Activated CD8-positive, alpha-beta memory T cell treated with anti-CD3 and anti-CD28 coated beads, Interleukin-2, amount 50 U/mL, for 48 hours (primary cell): ENCODE results near the gene TSPAN14.

Source experiments
- DNase-seq: peaks from one replicate; pipeline ENCODE4 v3.0.0-alpha.2; 2020

Gene TSPAN14

DNA sequence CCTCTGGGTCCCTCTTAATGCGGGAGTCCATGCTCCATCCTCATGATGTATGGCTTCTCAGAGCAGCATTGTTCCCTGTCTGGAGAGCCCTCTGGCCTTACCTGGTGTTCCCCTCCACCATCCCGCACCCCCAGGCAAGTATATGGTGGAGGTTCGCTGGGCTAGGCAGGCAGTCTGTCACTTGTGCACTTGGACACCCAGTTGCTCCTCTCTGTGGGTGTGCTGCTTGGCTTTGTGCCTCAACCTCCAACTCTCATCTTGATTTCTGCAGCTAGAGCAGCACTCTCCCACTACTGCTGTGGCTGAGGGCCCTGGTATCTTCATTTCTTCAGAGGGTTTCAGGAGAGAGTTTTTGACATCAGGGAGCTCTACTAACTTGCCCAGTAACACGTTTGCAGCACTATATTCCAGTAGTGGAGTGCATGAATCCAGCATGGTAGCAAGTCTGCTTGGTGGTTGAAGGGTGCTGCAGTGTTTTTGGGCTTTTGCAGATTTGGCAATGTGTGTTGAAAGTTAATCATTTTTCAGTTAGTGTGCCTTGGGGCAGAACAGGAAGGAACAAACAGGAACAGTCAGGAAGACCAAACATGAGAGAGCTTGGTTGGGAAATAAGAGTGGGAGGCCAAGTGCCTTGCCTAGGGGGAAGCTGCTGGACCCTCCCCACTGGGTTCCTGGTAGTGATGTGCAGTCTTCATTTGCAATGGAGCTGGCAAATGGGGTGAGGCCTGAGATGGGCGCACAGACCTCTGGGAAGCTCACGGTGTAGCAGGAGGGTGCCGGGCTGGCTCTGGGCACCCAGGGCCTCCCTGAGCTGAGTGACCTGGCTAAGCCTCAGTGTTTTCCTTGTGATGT lies 37.4 kb downstream of the TSPAN14 start:
- DNase-seq: peak; percentile 48

DNA sequence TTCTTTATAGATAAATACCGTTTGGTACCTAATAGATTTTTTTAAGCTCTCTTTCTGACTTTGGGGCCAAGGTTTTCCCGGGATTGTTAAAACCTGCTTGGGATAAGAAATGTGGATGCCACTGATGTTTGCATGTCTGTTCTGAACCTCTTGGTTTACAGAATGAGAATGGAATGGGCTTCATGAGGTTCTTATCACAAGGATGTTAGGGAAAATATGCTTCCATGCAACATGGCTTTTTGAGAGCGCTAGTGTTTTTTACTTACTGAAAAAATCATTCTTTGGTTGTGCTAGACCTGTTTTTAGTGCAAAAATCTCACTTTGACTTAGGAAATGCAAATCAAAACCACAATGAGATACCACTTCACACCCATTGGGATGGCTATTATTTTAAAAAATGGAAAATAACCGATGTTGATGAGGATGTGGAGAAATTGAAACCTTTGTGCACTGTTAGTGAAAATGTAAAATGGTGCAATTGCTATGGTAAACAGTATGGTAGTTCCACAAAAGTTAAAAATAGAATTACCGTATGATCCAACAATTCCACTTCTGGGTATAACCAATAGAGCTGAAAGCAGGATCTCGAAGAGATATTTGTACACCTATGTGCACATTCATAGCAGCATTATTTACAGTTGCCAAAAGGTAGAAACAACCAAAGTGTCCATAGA lies 38.9 kb downstream of the TSPAN14 start:
- DNase-seq: no peak

DNA sequence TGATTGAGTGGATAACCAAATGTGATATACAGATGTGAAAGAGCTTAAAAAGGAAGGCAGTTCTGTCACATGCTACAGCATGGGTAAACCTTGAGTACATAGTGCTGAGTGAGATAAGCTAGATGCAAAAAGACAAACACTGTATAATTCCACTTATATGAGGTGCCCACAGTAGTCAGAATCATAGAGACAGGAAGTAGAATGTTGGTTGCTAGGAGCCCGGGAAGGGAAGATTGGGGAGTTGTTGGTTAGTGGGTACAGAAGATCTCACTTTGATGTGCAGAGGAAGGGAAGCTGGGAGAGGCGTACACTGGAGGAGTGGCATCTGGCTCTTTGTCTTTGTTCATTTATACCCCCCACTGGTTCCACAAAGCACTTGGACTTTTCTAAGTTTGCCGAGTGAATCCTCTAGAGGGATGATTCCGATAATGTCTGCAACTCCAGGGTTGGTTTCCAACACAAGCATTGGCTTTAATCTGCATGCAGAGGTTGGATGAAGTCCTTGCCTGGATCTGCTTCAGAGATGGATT lies 39.5 kb downstream of the TSPAN14 start:
- peak; percentile 36 for DNase-seq

DNA sequence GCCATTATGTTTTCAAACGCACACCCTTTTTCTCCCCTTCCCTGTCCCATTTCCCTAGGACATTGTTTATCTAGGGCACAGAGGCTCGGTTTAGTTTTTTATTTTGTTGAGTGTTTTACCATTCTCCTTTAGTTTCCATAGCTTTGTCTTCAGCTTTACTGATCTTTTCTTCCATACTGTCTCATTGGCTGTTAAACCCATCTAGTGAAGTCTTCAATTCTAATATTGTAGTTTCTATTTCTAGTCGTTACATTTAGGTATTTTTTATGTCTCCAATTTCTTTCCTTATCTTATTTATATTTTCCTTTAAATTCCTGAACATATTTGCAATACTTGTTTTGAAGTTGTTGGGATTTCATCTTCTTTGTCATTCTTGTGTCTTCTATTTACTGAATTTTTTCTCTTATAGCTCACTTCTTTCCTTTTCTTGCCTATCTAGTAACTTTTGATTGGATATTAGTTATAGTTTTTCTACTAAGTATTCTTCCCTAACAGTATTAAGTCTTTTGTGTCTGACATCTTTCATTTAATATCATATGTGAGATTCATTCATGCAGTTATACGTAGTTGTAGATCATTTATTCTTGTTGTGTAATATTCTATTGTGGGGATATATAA lies 42.6 kb downstream of the TSPAN14 start:
- DNase-seq: no peak

DNA sequence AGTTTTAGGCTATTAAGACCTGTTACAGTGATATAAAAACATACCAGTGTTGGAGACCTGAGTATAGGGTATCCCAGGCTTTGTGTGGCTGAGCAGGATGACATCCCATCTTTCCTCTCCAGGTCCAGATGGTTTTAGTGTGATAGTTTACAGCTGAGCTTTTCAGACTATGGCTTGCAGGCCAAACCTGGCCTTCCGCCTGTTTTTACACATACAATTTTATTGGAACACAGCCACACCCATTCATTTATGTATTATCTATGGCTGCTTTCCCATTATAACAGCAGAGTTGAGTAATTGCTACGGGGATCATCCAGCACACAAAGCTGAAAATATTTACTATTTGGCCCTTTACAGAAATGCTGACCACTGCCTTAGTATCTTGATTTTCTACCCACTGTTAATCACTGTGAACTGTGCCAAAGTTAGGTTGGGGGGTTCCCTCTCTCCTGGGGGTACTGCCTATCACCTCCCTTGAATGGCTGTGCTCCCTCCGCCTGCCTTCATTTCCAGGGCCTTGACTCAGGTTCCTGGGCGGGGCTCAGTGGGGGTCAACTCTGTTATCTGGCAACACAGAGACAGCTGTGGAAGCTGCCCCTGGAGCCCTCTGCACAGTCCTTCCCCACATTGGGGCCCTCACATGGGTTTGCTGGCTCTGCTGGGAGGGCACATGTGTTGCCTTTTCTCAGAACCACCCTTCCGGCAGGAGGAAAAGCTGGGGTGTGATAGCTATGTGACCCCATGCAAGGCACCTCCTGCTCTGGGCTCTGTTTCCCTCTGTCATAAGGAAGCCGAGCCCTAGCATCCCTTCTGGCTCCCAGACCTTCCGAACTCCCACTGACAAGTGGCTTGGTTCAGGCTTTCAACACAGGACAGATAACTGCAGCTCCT lies 43.3 kb downstream of the TSPAN14 start:
- peak; percentile 56 for DNase-seq

DNA sequence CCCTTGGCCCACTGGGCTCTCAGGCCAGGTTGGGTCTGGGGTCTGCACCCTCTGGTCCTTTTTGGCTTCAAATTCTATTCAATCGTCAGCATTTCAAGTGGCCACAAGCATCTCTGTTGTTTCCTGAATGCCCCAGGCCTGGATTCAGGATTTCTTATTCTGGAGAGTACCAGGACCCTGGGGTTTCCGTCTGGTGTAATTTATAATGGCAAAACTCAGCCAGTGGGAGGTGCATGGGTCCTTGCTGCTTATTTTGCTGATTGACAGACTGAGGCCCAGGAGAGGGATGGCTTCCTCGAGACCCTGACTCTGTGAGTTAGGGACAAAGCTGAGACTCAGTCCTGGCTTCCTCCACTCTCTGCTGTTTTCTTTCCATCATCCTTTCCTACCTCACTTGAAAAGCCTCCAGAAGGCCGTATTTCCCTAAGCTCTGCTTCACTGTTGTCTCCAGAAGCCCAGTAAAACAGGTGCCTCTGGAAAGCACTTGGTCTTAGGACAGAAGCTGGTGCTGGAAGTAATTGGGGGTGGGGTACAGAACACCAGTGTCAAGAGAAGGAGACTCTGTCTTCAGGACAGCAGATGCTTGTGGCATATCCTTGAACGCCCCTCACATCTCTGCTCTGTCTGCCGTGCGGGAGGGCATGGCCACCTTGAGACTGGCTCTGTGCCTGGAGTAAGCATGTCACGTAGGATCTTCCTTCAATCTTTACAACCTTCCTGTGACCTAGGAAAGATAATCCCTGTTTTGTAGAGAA lies 44.1 kb downstream of the TSPAN14 start:
- DNase-seq: peak; percentile 53

DNA sequence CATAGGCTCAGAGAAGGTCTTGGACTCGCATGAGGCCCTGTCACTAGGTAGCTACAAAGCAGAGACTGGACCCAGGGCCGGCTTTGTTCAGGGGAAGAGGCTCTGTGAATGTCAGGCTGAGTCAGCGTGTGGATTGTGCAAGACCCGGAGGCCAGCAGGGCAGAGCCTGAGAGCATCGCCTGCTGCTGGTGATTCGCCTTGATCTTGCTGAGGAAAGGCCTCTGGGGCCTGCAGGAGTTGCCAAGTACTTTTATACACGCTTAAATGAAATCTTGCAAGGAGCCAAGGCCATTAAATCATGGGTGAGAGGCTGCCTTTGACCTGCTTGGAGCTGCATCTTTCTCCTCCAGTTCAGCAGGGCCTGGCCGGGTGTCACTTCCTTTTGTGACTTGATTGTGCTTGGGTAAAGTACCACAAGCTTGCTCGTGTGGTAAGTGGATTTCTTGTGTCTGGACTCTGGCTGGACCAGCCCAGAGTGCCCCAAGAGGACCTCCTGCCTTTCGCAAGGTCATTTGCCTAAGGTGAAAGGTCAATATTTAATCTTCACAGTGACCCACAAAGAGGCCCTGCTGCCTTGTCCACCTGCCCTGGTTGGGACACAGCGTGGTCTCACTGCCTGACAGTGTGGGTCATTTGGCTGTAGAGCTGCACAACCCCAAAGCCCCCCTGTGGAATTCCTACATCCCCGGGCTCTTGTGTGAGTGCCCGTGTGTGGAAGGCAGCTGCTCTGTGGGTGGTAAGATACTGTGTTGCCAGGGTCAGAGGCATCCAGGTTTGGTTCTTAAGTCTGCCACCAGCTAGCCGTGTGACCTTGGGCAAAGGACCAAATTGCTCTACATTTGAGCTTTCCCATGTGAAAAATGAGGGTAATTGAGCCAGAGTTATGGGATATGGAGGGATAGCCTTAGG lies 45.0 kb downstream of the TSPAN14 start:
- peak; percentile 84 for DNase-seq

DNA sequence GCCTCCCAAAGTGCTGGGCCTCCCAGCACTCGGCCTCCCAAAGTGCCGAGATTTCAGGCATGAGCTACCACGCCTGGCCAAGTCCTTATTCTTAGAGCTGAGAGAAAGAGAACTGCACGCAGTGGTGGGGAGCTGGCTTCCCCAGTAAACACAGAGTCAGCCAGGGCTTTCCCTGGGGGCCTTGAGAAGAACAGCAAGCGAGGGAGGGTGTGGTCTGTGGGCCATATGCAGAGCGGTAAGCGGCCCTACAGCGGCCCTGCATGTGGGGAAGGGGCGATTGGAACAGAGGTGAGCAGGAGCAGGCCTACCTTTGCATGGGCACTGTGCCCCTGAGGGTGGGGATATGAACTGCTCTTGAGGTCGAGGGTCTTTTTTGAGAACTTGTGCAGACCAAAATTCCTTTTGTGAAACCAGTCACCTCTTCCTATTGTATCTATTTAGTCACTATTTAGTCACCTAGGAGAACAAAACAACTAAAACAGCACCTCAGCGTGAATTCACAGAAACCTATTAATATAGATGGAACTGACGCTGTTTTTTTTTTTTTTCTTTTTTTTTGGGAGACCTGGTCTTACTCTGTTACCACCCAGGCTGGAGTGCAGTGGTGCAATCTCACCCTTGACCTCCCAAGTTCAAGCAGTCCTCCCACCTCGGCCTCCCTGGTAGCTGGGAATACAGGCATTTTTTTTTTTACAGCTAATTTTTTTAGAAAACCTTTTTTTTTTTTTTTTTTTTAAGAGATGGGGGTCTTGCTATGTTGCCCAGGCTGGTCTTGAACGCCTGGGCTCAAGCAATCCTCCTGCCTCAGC lies 46.7 kb downstream of the TSPAN14 start:
- peak; percentile 73 for DNase-seq

DNA sequence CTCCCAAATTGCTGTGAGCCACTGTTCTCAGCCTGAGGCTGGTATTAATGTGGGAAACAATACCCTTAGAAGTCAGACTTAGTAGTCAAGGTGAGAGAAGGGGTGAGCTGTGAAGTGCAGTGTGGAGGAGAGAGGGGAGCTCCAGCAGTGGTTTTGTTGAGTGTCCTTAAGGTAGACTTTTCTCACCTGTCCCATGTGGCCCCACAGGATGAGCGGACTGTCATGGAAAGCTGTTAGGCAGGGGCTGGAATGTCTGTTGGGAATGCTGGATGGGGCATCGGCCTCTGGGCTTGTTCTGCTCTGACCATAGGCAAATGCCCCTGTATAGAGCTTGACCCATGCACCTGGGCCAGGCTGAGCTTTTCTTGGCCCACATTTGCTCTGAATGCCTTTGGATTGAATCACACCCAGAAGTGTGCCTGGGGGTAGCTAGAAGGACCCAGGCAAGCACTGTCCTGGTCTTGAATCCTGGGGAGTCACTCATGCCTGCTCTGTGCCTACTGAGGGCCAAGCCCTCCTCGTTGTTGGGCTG lies 47.3 kb downstream of the TSPAN14 start:
- peak; percentile 49 for DNase-seq

DNA sequence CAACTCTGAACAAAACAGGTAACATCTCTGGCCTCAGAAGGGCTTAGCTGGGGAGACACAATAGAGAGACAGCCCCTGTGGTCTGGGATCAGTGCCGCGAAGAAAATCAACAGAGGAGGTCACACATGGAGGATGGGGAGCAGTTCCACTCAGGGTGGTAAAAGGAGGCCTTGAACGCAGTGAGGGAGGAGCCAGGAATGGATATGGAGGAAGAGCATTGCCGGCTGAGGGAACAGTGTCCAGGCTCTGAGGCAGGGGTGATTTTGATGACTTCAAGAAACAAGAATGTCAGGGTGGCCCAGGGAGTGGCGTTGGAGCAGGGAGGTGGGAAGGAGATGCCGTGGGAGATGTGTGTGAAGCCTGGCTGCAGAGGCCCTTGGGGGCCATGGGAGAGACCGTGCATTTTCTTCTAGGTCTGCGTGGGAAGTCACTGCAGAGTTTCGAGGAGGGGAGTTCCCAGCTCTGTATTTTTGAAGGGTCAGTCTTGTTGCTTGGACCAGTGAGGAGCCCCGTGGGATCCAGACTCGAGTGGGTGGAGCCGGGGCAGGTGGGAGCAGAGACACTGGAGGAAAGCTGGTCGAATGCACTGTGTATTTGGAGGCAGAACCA lies 47.9 kb downstream of the TSPAN14 start:
- peak; percentile 48 for DNase-seq

DNA sequence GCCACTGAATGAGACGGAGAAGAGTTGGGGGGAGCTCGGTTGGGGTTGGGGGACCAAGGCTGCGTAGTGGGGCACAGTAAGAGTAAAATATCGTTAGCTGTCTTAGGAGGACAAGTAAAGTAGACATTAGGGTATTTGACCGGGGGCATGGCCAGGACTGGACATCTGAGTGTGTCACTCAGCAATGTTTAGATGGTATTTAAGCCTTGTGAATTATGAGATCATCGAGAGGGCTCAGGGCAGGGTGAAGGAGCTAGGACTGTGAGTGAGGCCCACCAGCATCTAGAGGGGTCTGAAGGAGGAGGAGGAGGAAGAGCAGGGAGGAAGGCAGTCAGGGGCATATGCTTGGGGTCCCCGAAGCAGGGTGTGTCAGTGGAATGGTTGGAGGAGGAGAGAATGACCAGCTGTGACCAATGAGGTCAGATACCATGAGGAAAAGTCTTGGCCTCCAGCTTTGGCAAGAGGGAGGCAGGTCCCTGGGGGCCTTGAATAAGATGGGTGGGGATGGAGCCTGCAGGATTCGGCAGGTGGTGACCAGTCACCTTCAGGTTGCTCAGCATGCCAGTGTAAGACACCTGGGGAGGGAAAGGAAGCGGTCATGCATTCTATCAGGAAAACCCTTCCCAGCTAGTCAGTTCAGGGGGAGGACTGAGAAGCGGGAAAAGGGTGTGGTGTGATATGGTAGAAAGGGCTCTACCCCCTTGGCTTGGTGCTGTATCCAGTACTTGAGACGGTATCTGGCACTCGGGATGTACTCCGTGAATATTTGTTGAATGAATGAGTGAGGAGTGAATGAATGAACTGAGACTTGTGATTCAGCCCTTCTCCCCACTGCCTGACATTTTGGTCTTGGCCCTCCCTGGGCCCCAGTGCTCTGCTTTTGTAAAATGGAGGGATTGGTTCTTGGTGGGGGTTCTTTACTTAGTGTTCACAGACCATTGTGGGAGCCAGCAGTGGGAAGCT lies 48.8 kb downstream of the TSPAN14 start:
- peak; percentile 48 for DNase-seq

DNA sequence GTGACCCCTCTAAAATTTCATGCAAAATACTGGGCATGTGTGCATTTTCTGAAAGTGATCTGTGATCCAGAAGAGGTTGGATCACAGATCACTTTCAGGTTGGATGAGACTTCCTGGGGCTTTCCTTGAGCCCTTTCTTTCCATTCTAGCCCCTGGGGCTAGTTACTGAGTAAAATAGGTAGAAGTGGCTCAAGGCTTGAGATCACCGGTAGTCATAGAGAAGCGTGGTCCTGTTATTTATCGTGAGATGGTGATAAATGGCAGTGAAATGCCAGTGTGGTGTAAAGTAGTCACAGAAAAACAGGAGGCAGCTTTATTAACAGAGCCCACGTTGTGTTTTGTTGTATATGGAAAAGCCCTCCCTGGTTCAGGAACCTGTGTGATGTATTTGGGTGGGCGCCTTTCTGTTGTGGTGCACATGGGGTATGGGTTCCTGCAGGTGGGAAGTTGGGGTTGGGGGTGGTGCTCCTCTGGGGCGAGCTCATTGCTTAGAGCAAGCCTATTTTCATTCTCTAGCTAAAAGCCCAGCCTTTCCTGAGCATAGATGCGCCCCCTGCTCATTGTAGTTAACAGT lies 49.6 kb downstream of the TSPAN14 start:
- DNase-seq: no peak

DNA sequence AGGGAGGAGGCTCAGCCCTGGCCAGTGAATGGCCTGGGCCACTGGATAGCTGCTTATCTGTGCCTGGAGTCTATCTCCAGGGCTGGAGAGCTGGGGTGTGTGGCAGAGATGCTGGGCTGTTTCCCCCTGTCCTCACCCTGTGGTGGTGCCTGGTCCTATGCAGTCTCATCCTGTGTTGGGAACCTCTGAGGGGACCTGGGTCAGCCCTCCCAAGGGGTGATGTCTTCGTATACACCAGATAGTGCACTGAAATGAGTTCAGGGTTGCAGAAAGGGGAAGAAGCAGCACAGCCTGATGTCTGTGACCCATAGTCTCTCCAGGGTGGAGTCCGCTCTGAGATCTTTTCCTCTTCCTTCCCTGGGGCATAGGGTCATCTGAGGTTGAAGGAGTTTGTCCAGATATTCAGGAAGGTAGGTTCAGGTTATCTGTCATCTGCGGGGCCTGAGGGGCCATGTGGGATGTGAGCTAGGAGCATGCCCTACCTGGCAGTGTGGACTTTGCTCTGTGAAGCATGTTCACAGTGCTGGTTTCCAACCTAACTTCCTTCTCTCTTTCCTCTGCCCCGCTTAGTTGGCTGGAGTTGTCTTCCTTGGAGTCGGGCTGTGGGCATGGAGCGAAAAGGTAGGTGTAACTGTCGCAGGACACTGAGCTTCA lies 50.2 kb downstream of the TSPAN14 start:
- DNase-seq: no peak

DNA sequence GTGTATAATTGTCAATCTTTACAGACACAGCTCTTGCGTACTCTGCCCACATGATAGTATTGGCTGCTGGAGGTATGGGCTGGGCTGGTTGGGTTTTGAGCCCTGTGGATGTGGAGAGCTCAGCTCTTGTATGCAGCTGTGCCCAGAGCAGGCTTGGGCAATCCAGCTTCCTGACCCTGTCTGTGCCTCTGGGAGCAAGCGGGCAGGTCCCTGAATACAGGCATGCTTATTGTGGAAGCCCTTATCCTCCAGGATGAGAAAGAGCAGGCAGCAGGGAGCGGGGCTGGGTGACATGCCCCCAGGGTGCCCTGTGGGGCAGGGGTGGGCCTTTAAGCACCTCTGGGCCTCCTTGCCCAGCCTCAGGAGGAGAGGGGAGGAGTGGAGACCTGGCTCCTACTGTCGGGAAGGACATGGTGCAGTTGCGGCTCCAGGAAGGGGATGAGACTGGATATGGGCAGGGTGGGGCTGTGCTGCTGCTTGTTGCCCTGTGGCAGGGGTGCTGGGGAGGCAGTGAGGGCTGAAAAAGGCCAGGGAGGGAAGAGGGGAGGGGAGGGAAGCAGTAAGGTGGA lies 50.9 kb downstream of the TSPAN14 start:
- DNase-seq: no peak

DNA sequence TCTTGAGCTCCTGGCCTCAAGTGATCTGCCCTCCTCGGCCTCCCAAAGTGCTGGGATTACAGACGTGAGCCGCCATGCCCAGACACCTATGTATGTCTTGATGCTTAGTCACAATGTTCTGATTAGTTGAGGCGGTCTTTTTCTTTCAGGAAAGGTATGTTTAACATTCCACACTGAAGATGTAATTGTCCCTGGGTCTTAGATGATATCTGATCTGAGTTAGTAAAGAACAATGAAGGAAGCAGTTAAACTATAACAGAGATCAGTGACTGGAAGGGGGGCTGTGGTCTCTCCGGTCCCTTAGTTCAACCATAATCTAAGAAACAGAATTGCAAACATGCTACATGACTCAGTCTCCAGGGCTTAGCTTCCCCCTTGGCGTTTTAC lies 52.1 kb downstream of the TSPAN14 start:
- no peak for DNase-seq

DNA sequence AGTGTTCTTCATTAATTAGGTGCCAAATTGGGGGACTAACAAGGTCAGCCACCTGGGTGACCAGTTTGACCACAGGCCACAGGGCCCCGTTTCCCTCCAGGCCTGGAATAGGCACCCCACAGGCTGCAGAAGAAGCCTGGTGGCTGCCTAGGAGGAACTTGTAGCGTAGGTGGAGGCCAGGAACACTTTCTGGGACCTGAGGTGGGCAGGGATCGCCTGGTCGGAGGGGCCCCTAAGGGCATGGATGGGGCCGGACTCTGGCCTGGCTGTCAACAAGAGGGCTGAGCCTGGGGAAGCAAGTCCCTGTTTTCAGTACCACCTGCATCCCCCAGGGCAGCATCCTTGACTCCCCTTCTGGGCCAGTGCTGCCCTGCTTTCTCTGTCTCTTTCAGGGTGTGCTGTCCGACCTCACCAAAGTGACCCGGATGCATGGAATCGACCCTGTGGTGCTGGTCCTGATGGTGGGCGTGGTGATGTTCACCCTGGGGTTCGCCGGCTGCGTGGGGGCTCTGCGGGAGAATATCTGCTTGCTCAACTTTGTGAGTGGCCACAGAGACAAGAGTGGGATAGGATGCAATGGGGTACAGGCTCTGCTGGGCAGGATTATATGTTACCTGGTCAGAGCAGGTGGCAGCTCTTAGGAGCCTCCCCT lies 52.9 kb downstream of the TSPAN14 start:
- no peak for DNase-seq
